Cardiac fibroblast (primary cell): Measurements from ENCODE around the gene NTN5.
"Not testable (repeated sequence)": the region's sequence is repeated elsewhere in the genome, so short reads cannot be mapped to it uniquely, and the experiment has no call there.

Experiments
- DNase-seq, 2 donors: peaks; one replicate each; pipeline versions ENCODE4 v3.0.0 to v3.0.0-alpha.2; 2010; ENCODE audit warnings: low read depth in 2 of 2
- H3K4me3 ChIP-seq, 2 donors: replicated peaks in 1 of 2; 1 replicate in 1 of 2; 2 replicates in 1 of 2; pipeline ENCODE4 v1.5.1; 2011; ENCODE audit warnings: low read depth in 2 of 2, low read length in 2 of 2, mild to moderate bottlenecking in 2 of 2, moderate library complexity in 1 of 2
- CTCF ChIP-seq: IDR thresholded peaks from one replicate; pipeline ENCODE4 v1.5.1; 2011; ENCODE audit warnings: low read depth, mild to moderate bottlenecking, low read length, inconsistent platforms

Gene NTN5

GRCh38 chr19:48696353-48697010 is 23.7 kb upstream of the NTN5 start:
- no peak for DNase-seq

GRCh38 chr19:48695743-48696352 is 23.0 kb upstream of the NTN5 start, which contains the start of gene FUT2:
TSS of gene FUT2 (plus strand) at chr19:48695971. CDS start at chr19:48702957, 6,986 bp downstream.
- DNase-seq, result no peak
- peak within 1 kb of the TSS in 1 of 2 donors; percentile 19 for H3K4me3 ChIP-seq
- TF ChIP-seq CTCF, result no peak

More at GRCh38 chr19:48696353-48697010, 23.7 kb upstream of the NTN5 start:
- TF ChIP-seq CTCF, result no peak
- H3K4me3 ChIP-seq, result peak overlapping the region in 1 of 2 donors; percentile 19

- not testable (repeated sequence) for H3K4me3 ChIP-seq, DNase-seq
Observed at GRCh38 chr19:48693629-48694028, 20.8 kb upstream of the NTN5 start.

- H3K4me3 ChIP-seq, result no peak overlapping the region
- TF ChIP-seq CTCF, result no peak
- DNase-seq, result no peak
Observed at GRCh38 chr19:48689449-48689848, 16.6 kb upstream of the NTN5 start.

GRCh38 chr19:48687776-48688175 is 15.0 kb upstream of the NTN5 start:
- no peak for TF ChIP-seq CTCF
- DNase-seq, result no peak
- H3K4me3 ChIP-seq, result no peak overlapping the region

- H3K4me3 ChIP-seq, result not testable (repeated sequence)
Observed at GRCh38 chr19:48686637-48687036, 13.8 kb upstream of the NTN5 start.

GRCh38 chr19:48686088-48686487 is 13.3 kb upstream of the NTN5 start:
- DNase-seq, result no peak
- no peak for TF ChIP-seq CTCF

More at GRCh38 chr19:48686637-48687036, 13.8 kb upstream of the NTN5 start:
- not testable (repeated sequence) for DNase-seq

GRCh38 chr19:48685583-48685982 is 12.8 kb upstream of the NTN5 start:
- no peak overlapping the region for H3K4me3 ChIP-seq
- no peak for TF ChIP-seq CTCF
- no peak for DNase-seq

More at GRCh38 chr19:48686088-48686487, 13.3 kb upstream of the NTN5 start:
- no peak overlapping the region for H3K4me3 ChIP-seq
